Upper lobe of left lung (tissue), 6 donors: Measurements from ENCODE around the gene PDE6A. TPM values are rescaled to one million over a fixed set of nuclear protein-coding genes. Genes with fewer than 3 reads are reported as not detected.
A peak's percentile ranks its signal among the peaks of the same experiment; 100 is the strongest.

Experiments
- ATAC-seq, 2 donors: fragments of 200-7000 bp; cut with Tn5 transposase; one replicate each; pipeline ENCODE4 v1.9.1; 2022; ENCODE audit warnings: mild to moderate bottlenecking in 2 of 2, moderate library complexity in 2 of 2; ENCODE audit not compliant: low FRiP score in 2 of 2
- DNase-seq, 2 donors: peaks; one replicate each; pipeline ENCODE4 v3.0.0-alpha.2; 2019 to 2020
- H3K27ac ChIP-seq, 4 donors: fragments of 200-600 bp; sonication (generic); one replicate each; pipeline ENCODE4 v1.5.1; 2016 to 2019
- H3K27me3 ChIP-seq, 4 donors: fragments of 200-600 bp; sonication (generic); one replicate each; pipeline ENCODE4 v1.5.1; 2017 to 2019
- H3K36me3 ChIP-seq, 4 donors: fragments of 200-600 bp; sonication (generic); one replicate each; pipeline ENCODE4 v1.5.1; 2016 to 2019
- H3K4me1 ChIP-seq, 4 donors: fragments of 200-600 bp; sonication (generic); one replicate each; pipeline ENCODE4 v1.5.1; 2018 to 2019
- H3K4me3 ChIP-seq, 4 donors: fragments of 200-600 bp; sonication (generic); one replicate each; pipeline ENCODE4 v1.5.1; 2017 to 2019; ENCODE audit warnings: mild to moderate bottlenecking in 2 of 4, moderate library complexity in 1 of 4
- H3K9me3 ChIP-seq, 4 donors: fragments of 200-600 bp; sonication (generic); one replicate each; pipeline ENCODE4 v1.5.1; 2018 to 2019
- CTCF ChIP-seq, 6 experiments: fragments of 450-650 bp in 4 of 6; fragments of 200-600 bp in 2 of 6; sonication (generic) in 2 of 6; IDR thresholded peaks; one replicate each; pipeline ENCODE4 v1.5.1; 2016 to 2019; ENCODE audit warnings: antibody characterized with exemption in 6 of 6
- EP300 ChIP-seq, 4 donors: sonication (generic); formaldehyde crosslinking; IDR thresholded peaks; one replicate each; pipeline ENCODE4 v1.5.1; 2017; ENCODE audit warnings: antibody characterized with exemption in 4 of 4, control low read depth in 2 of 4
- POLR2A ChIP-seq, 4 donors: fragments of 450-650 bp; IDR thresholded peaks; one replicate each; pipeline ENCODE4 v1.5.1; 2016 to 2017; ENCODE audit warnings: antibody characterized with exemption in 4 of 4, mild to moderate bottlenecking in 2 of 4
- POLR2AphosphoS5 ChIP-seq, 2 donors: sonication (generic); formaldehyde crosslinking; IDR thresholded peaks; one replicate each; pipeline ENCODE4 v1.5.1; 2017; ENCODE audit warnings: antibody characterized with exemption in 2 of 2
- WGBS, 2 donors: methylation state at CpG; one replicate each; pipeline ENCODE4 v1.1.5; 2017 to 2018; 5-methylcytosine and 5-hydroxymethylcytosine counted together
- total RNA-seq, 6 donors: library from RNA; depleted of rRNA in 4 of 6; stranded (reverse); fragments of >200 nt in 4 of 6; gene quantifications; one replicate each; pipeline versions ENCODE4 v1.1.0 to v1.2.1, GENCODE V29; 2016 to 2021
- donor health status: DM: no; HTN: no; CAD: no; lungs with moderate emphysema.
- donor health status: DM: no; HTN: yes; CAD: no; lungs with severe emphysema.

Gene PDE6A
- total RNA-seq, 6 donors from 2014 or later, result not detected

GRCh38 chr5:149963729-149964128 is 19.1 kb upstream of the PDE6A start:
- H3K4me3 ChIP-seq, result no peak overlapping the region

GRCh38 chr5:149962601-149963300 is 18.2 kb upstream of the PDE6A start:
- 95 to 96% methylated on average over 5 of the region's 5 CpGs for WGBS, 2 donors
- Histone ChIP-seq H3K4me3 (no peak overlapping the region), H3K27me3 (no peaks in the 10 kb centered on the region), H3K9me3 (no peaks in the 10 kb centered on the region), H3K4me1 (peaks cover 10 to 27% (median 16%) of the 10 kb centered on the region in 4 donors), H3K27ac (no peak overlapping the region), H3K36me3 (no peaks in the 10 kb centered on the region)
- no peak for ATAC-seq
- no peak for TF ChIP-seq POLR2A (IDR thresholded peaks at IDR 0.05)
- no peak for TF ChIP-seq EP300 (IDR thresholded peaks at IDR 0.05)
- TF ChIP-seq CTCF (IDR thresholded peaks at IDR 0.05), result no peak
- no peak for TF ChIP-seq POLR2AphosphoS5 (IDR thresholded peaks at IDR 0.05)
- DNase-seq, result no peak

More at GRCh38 chr5:149963729-149964128, 19.1 kb upstream of the PDE6A start:
- TF ChIP-seq CTCF (IDR thresholded peaks at IDR 0.05) (no peak), POLR2AphosphoS5 (IDR thresholded peaks at IDR 0.05) (no peak), EP300 (IDR thresholded peaks at IDR 0.05) (no peak), POLR2A (IDR thresholded peaks at IDR 0.05) (no peak)
- Histone ChIP-seq H3K4me1 (peaks cover 10 to 27% (median 16%) of the 10 kb centered on the region in 4 donors), H3K9me3 (no peaks in the 10 kb centered on the region), H3K27me3 (no peaks in the 10 kb centered on the region), H3K27ac (no peak overlapping the region), H3K36me3 (no peaks in the 10 kb centered on the region)
- WGBS, 2 donors, result 98 to 100% methylated on average over 3 of the region's 3 CpGs
- ATAC-seq, result no peak
- DNase-seq, result no peak

GRCh38 chr5:149961957-149962409 is 17.4 kb upstream of the PDE6A start:
- H3K27ac ChIP-seq, result peak overlapping the region in 1 of 4 donors; percentile 90
- H3K27me3 ChIP-seq, result no peaks in the 10 kb centered on the region
- H3K4me3 ChIP-seq, result peak overlapping the region in 3 of 4 donors; percentile 78 to 93 (median 84)
- WGBS, 2 donors, result 56 to 75% methylated on average over 6 of the region's 6 CpGs
- TF ChIP-seq CTCF (IDR thresholded peaks at IDR 0.05), result peak in 3 of 6 experiments; percentile 34 to 54 (median 37)
- TF ChIP-seq POLR2A (IDR thresholded peaks at IDR 0.05), result no peak
- H3K36me3 ChIP-seq, result no peaks in the 10 kb centered on the region
- H3K4me1 ChIP-seq, result peaks cover 10 to 27% (median 16%) of the 10 kb centered on the region in 4 donors
- no peak for DNase-seq
- no peak for ATAC-seq
- H3K9me3 ChIP-seq, result no peaks in the 10 kb centered on the region

- Histone ChIP-seq H3K36me3 (no peaks in the 10 kb centered on the region), H3K4me3 (peak overlapping the region; percentile 78 to 93 (median 88)), H3K27ac (peak overlapping the region; percentile 88 to 93 (median 92)), H3K27me3 (no peaks in the 10 kb centered on the region), H3K4me1 (peaks cover 10 to 27% (median 16%) of the 10 kb centered on the region in 4 donors), H3K9me3 (no peaks in the 10 kb centered on the region)
- 15 to 39% methylated on average over 7 to 22 of the region's 23 CpGs for WGBS, 2 donors
- TF ChIP-seq POLR2AphosphoS5 (IDR thresholded peaks at IDR 0.05) (no peak), POLR2A (IDR thresholded peaks at IDR 0.05) (no peak), CTCF (IDR thresholded peaks at IDR 0.05) (no peak), EP300 (IDR thresholded peaks at IDR 0.05) (no peak)
- ATAC-seq, result peak in 1 of 2 donors; percentile 3
- DNase-seq, result no peak
Measured at GRCh38 chr5:149961186-149961685, 16.6 kb upstream of the PDE6A start.
